HG03196 (cell line): ENCODE measurements around the gene MRPL2.
"Not testable (repeated sequence)": the region's sequence is repeated elsewhere in the genome, so short reads cannot be mapped to it uniquely, and the experiment has no call there.

ENCODE experiments used
- ATAC-seq: cut with Tn5 transposase; IDR thresholded peaks from one replicate; pipeline ENCODE4 v1.9.1; 2021; ENCODE audit not compliant: unreplicated experiment

The MRPL2 gene

DNA sequence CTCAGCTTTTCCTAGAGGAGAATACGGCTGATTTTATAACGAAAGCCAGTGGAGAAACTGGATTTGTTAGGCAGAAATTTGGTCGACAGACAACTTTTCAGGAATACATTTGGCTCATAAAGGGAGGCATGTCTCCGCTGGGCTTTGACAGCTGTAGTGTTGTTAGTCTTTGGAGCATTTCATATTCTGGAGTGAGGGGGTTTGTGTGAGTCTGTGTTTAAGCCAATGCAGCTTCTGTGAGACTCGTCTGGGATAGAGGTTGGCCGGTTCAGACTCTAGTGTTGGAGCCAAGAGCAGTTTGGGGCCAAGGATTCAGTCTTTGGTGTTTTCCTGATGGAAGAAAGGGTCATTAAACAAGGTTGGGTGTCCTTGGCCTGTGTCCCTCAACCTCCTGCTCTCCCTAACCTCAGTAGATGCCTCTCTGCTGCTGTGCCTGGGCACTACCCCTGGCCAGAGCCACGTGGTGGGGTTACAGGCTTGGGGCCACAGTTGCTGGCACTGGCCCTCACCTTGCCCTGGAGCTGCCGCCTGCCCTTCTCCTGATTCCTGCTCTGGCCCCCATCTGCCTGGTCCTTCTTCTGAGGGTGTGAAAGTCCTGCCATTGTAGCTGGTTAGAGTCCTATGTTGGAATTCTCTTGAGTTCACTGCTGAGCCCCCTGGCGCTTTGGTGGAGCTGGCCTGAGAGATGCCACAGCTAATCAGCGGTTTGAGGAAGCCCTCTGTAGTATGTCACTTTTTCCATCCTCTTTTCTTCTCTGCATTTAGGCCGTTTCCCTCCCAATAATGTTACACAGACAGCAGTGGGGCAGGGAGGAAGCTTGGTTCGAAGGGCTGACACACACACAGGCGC lies 23.8 kb upstream of the MRPL2 start:
- no peak for ATAC-seq

DNA sequence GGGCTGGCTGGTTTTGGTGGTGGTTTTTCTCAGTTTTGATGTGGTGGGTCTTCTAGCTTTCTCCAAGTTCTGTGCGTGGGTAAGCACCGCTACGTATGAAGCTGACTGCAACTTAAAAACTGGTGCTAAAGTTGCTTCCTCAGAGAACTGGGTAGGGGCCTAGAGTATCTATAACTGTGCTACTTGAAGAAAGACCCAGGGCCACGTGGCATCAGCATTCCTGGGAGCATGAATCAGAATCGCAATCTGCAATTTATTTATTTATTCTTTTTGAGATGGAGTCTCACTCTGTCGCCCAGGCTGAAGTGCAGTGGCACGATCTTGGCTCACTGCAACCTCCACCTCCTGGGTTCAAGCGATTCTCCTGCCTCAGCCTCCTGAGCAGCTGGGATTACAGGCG lies 22.7 kb upstream of the MRPL2 start:
- ATAC-seq: not testable (repeated sequence)

DNA sequence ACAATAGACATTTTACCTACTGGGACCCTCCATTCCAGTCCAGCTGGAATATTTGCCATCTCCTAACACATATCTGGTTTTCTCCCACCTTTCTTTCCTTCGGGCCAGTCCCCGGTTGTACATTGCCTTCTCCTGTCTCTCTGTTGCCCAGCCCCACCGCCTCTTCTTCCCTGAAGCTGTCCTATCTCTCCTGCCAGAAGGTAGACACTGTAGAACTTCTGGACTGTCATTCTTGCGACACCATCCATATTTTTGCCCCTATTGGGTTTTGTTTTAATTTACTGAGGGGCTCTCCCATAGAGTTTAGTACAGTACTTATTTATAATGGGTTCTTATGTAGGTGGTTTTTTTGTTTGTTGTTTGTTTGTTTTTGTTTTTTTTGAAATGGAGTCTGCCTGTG lies 21.8 kb upstream of the MRPL2 start:
- no peak for ATAC-seq

- no peak for ATAC-seq
Observed at GRCh38 chr6:43078691-43079090, 19.5 kb upstream of the MRPL2 start.

- no peak for ATAC-seq
Observed at GRCh38 chr6:43077981-43078511, 18.8 kb upstream of the MRPL2 start.

- ATAC-seq: no peak
Observed at GRCh38 chr6:43077333-43077809, 18.1 kb upstream of the MRPL2 start.

GRCh38 chr6:43076464-43077332 lies 17.5 kb upstream of the MRPL2 start:
- ATAC-seq: no peak

- no peak for ATAC-seq
Observed at GRCh38 chr6:43075670-43076463, 16.6 kb upstream of the MRPL2 start, which contains the start of gene PTK7. Gene PTK7 (plus strand): TSS chr6:43076314. CDS start chr6:43076489, 175 bp downstream.

GRCh38 chr6:43074847-43075669 lies 15.8 kb upstream of the MRPL2 start:
- no peak for ATAC-seq

DNA sequence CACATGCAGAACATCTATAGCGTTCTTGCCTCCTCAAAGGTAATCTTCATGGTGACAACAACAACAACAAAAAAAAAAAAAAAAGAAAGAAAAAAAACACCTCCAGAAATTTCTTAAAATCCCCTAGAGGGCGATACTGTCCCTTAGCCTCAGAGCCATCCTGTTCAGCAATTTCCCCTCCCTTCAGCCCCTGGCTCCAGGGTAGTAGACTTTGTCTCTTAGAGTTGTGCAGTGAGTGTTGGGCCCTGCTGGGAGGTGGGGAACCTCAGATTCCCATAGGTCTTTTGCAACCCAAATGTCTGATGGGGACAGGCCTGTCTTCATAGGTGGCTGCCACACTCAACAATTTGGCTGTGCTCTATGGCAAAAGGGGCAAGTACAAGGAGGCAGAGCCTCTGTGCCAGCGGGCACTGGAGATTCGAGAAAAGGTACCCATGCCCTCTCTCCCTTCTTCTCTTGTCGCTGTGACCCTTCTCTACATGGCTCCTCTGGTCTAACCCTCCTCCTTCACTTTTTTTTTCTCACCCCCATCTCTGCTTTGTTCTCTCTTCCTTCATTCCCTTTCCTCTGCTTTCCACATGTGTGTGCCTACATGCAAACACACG lies 10.9 kb upstream of the MRPL2 start:
- ATAC-seq: no peak

- ATAC-seq: no peak
Observed at GRCh38 chr6:43062818-43063217, 3.6 kb upstream of the MRPL2 start.

- no peak for ATAC-seq
Observed at GRCh38 chr6:43061861-43062260, 2.6 kb upstream of the MRPL2 start.

DNA sequence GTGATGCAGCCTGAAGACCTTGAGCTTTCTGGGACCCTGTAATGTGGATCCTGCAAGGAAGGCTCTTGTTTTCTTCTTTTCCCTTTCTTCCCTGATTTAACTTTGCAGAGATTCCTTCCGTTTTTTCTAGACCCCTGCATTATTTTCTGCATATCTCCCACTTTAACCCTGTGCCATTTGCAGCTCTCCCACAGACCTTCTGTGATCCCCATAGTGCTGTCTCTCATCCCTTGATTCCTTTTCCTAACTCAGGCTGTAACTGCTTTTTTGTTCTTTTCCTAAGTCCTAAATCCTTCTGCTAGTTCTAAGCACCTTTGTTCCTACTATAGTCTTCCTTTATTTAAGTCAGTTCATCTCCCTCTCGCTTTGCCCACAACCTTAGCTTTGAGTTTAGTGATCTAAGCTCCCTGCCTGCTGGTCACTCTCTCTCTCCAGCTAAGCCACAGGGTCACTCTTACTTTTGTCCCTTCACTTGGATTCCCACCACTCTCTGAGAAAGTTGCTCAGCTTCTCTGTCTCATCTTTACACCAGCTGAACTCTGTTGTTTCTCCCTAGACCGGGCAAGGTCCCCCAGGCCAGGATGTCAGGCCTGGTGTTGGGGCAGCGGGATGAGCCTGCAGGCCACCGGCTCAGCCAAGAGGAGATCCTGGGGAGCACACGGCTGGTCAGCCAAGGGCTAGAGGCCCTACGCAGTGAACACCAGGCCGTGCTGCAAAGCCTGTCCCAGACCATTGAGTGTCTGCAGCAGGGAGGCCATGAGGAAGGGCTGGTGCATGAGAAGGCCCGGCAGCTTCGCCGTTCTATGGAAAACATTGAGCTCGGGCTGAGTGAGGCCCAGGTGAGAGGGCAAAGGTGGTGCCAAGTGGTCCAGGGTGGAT lies 1.8 kb upstream of the MRPL2 start:
- ATAC-seq: no peak

DNA sequence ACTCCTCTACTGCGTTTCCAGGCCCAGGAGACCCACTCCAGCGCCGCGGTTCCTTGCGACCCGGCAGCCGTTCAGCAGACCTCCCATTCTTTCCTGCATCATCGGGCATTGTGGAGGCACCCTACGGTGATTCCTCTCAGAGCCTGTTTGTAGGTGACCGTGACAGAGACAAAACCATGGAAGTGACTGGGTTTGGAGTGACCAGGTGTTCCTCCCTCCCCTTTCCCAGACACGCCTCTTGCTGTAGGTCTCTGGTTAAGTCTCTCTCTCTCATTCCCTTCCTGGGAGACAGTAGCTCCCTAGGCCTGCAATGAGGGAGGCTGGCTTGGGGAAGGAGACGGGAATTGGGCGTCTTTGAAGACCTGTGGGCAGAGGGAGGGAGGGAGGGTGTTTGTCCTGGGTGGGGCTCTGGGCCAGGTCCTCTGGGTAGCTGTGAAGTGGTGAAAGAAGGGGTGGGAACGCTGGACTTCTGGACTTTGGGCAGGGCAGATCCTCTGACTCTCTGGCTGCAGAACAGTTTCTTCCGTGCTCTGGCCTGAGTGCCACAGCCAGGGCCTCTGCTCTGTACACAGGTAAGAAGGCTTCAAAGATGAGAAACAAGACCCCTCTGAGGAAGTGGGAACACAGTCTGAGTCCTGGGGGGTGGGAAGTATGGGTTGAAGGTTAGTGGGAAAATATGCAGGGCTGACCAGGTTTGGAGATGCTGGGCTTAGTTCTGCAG lies 960 bp upstream of the MRPL2 start:
- ATAC-seq: no peak

- ATAC-seq: no peak
Observed at GRCh38 chr6:43058531-43058930, 703 bp downstream of the MRPL2 start.

DNA sequence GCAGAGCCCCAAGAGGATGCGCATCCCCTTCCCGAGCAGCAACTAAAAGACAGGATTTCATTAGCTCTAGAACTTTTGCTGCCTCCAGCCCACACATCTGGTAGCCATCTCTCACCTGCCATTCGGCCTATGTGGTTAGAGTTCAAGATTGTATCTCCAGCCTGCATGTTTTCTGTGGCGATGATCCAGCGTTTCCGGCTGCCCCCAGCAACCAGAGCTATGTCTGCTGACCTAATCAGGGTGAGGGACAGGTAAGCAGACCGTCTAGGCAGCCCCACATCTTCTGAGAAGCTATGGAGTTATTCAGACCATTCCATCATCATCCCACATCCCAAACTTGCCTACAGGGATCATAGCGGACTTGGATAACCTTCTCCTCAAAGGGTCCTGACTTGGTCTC lies 3.3 kb downstream of the MRPL2 start:
- no peak for ATAC-seq

DNA sequence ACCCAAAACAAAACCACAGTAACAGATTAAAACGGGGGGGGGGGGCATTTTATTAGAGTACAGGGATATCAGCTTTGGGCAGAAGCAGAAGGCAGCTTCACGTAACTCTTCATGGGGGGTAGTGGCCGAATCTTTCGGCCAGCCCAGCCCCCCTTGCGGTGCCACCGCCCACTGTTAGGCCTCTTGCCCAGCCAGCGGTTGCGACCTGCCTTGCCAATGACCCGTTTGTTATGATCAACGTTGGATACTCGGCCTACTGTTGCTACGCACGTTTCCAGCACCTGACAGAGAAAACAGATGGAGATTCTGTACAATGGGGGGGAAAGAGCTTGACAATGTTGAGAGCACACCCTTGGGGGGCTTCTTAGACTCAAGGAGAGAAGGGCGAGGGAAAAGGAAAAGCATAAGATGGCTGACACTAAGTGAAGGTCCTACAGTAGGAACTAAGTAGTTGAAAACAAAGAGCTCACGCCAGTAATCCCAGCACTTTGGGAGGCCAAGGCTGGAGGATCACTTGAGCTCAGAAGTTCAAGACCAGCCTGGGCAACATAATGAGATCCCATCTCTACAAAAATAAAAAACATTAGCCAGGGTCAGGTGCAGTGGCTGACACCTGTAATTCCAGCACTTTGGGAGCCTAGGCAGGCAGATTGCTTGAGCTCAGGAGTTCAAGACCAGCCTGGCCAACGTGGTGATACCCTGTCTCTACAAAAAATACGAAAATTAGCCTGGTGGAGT lies 4.9 kb downstream of the MRPL2 start:
- ATAC-seq: no peak
